WI38 (cell line): ENCODE measurements around the gene RNF4.

ENCODE experiments used
- H3K4me3 ChIP-seq: 2 replicates; pipeline ENCODE4 v1.5.1; 2011; ENCODE audit warnings: low read depth, mild to moderate bottlenecking, control low read depth, low read length
- TF ChIP-seq, protein P1 (sequence below): IDR thresholded peaks from 2 replicates; pipeline ENCODE4 v1.5.1; 2012; ENCODE audit warnings: low read depth, mild to moderate bottlenecking, control low read depth, low read length

RNF4 gene

DNA sequence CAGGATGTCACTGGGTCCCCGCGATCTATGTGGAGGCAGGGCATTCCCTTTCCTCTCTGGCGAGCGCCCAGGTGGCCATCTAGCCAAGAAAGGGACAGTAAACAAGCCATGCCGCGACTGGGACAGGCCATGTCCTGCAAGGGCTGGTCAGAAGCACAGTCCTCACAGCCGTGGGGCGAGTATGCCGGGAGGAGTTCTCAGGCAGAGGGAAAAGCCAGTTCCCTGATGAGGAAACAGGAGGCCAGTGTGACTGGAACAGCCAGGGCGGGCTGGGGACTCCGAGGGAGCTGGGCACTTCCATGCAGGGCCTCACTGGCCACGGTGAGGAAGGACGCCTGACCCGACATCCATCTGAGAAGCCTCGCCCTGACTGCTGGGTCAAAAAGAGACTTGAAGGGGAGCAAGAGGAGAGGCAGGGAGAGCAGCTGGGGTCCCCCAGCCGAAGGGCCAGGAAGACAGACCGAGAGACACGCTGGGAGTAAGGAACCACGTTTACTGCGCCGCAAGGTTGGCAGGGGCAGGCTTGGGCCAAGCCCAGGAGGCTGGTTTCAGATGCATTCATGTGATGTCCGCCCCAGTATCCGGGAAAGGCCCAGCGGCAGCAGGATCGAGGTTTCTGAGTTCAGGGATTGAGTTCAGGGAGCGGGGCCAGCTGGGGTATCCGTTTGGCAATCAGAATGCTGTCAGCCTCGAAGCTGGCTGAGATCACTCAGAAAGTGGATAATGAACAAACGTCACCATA is 35.1 kb upstream of the RNF4 start:
- TF ChIP-seq, protein P1, sequence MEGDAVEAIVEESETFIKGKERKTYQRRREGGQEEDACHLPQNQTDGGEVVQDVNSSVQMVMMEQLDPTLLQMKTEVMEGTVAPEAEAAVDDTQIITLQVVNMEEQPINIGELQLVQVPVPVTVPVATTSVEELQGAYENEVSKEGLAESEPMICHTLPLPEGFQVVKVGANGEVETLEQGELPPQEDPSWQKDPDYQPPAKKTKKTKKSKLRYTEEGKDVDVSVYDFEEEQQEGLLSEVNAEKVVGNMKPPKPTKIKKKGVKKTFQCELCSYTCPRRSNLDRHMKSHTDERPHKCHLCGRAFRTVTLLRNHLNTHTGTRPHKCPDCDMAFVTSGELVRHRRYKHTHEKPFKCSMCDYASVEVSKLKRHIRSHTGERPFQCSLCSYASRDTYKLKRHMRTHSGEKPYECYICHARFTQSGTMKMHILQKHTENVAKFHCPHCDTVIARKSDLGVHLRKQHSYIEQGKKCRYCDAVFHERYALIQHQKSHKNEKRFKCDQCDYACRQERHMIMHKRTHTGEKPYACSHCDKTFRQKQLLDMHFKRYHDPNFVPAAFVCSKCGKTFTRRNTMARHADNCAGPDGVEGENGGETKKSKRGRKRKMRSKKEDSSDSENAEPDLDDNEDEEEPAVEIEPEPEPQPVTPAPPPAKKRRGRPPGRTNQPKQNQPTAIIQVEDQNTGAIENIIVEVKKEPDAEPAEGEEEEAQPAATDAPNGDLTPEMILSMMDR = no peak
- H3K4me3 ChIP-seq = no peak overlapping the region

DNA sequence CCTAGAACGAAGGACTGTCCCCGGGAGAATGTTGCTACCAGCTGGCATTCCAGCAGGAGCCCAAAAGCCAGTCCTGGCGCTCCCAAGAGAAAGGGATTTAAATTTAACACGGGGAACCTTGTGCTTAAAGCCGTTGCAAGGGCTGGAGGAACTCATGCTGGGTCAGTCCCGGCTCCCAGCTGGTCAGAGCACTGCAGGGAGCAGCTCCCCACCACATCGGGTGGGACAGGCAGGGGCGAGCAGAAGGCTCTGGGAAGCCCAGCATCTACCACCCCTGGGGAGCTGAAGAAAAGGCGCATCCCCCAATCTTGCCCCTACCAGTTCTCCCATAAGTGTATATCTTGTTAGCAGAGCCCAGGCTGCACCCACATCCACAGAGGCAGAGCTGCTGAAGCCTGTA is 34.5 kb upstream of the RNF4 start:
- no peak overlapping the region for H3K4me3 ChIP-seq
- TF ChIP-seq, protein P1 = no peak

DNA sequence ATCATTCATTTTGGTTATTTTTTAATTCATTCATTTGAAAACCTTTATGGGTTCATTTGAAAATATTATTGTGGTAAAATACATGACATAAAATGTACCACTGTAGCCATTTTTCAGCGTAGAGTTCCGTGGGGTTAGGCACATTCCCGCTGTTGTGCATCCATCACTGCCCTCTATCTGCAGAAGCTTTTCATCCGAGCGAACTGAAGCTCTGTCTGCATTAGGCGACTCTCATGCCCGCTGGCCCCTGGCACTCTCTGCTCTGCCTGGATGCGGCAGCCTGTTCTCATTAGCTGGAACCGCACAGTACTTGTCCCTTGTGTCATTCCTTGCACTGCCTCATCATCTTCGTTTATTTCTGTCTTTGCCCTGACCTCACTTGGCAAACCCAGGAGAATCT is 32.6 kb upstream of the RNF4 start:
- no peak overlapping the region for H3K4me3 ChIP-seq
- TF ChIP-seq, protein P1 = no peak

DNA sequence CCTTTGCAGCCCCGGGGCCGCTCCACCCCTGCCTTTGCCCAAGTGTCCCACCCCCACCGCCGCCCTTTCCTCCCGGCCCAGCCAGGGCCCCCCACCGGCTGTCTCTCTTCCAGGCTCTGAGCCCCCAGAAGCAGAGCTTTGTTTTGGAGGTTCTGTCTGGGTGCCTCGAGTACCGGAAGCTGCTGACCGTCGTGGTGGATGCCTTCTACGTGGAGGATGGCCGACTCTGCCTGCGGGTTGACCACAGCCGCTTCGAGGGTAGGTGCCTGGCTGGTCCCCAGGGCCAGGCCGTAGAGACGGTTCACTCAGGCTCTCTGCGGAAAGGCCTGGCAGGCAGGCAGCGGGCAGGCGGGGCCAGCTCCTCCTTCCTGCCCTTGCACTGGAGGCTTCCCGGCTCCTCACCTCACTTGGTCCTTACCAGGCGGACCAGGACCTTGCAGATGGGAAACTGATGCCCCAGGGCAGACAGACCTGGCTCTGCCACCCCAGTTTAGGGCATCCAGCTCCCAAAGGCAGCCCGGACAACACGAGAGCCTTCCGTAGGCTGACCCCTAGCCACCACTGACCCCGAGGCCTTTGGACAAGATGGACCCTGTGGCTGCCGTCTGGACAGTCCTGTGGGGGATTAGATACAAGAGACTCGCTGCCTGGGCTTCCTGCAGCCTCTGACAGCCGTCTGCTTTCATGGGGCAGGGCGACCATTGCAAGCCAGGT is 32.0 kb upstream of the RNF4 start:
- H3K4me3 ChIP-seq = no peak overlapping the region
- TF ChIP-seq, protein P1 = no peak

DNA sequence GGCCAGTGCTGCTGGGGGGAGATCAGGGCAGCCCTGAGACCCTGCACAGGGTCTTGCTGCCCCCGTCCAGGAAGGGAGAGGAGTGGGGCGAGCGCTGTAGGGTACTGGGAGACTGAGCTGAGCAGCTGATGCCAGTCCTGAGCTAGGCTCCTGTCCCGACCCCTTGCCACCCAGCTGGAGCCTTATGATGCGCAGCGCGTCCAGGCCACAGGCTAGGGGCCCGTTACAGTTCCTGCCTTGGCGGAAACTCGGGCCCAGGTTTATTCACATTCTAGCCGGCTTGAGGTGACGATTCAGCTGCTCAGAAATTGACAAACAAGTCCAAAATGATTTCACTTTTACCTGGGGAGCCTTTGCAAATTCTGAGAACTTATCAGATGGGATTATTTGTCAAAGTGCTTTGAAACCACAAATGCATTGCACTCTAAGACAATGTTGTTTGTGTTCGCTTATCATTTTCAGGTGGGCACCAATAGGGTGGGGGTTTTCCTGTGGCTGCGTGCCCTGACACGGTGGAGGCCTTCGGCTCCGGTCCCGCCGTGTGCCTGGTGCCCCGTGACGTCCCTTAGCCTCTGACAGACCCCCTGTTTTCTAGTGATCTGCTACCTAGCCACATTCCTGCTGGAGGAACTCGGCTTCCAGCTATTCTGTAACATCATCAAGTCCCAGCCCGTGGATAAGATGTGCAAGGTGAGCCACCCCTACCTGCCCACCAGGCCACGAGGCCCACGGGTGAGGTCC is 31.3 kb upstream of the RNF4 start:
- no peak overlapping the region for H3K4me3 ChIP-seq
- TF ChIP-seq, protein P1 = no peak

DNA sequence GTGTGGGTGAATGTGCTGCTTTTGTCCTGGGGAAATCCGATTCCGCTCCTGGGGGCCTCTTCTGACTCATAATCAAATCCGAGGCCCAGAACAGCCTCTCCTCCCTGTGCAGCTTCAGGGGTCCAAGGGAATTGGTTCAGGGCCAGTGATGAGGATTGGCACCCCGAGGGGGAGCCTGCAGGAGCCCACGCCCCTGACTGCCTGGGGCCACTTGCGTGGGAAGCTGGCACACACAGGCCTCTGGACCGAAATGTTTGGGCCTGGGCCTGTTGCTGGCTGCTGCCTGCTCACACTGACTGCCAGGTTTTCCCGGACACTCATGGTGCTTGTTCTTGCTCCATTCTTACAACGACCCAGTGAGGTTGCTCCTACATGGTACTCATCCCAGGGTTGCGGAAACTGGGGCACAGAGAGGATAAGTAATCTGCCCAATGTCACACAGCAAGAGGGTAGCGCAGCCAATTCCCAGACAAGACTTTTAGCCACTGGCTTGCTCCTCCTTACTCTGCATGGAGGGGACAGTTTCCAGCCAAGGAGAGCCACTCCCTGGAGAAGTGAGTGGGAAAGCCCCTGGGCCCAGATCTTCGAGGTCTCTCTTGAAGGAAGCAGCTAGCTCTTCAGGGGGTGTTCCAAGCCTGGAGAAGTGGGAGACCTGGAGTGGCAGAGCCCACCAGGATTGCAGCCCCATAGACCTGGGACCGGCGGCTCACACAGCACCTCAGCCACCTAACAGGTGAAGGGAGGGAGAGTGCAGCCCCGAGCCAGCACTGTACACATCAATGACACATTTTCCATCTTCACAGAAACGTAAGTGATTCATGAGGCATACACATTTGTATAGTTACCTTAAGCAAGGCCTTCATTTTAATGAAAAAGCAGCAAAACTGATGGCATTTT is 29.8 kb upstream of the RNF4 start:
- no peak overlapping the region for H3K4me3 ChIP-seq
- TF ChIP-seq, protein P1 = no peak
